Stimulated activated CD4-positive, alpha-beta T cell treated with anti-CD3 and anti-CD28 coated beads, Interleukin-12 subunit alpha, Interleukin-12 subunit beta, amount 100 ng/mL, for 48 hours (primary cell): ENCODE measurements around the gene OR51M1.

Source experiments
- DNase-seq, 3 donors: peaks; one replicate each; pipeline ENCODE4 v3.0.0-alpha.2; 2020; ENCODE audit warnings: low read depth in 2 of 3, low spot score in 1 of 3

The OR51M1 gene

GRCh38 chr11:5384335-5384734 is 723 bp downstream of the OR51M1 start:
- no peak for DNase-seq

- no peak for DNase-seq
Measured at GRCh38 chr11:5390210-5390609, 6.6 kb downstream of the OR51M1 start.

GRCh38 chr11:5394091-5394490 is 10.5 kb downstream of the OR51M1 start:
- DNase-seq: no peak

GRCh38 chr11:5398936-5399335 is 15.3 kb downstream of the OR51M1 start:
- no peak for DNase-seq

- no peak for DNase-seq
Measured at GRCh38 chr11:5405173-5405572, 21.6 kb downstream of the OR51M1 start.

GRCh38 chr11:5420993-5421392 is 37.4 kb downstream of the OR51M1 start:
- no peak for DNase-seq

- DNase-seq: no peak
Measured at GRCh38 chr11:5421811-5422210, 38.2 kb downstream of the OR51M1 start, which contains the start of gene OR51Q1. Gene OR51Q1, plus strand, starts transcription at chr11:5422111. Its CDS starts 90 bp downstream, at chr11:5422201.

GRCh38 chr11:5423131-5423530 is 39.5 kb downstream of the OR51M1 start:
- no peak for DNase-seq

- DNase-seq: no peak
Measured at GRCh38 chr11:5441414-5441813, 57.8 kb downstream of the OR51M1 start, which contains the start of gene OR51I1. Gene OR51I1, minus strand, starts transcription at chr11:5441514. Its CDS starts 0 bp downstream, at chr11:5441514.
